ENCODE results near the gene NXPH3.

- TF ChIP-seq CTCF (IDR thresholded peaks at IDR 0.05) = no peak
- no peak for TF ChIP-seq POLR2A (IDR thresholded peaks at IDR 0.05)
Observed at GRCh38 chr17:49571283-49571682, 4.4 kb upstream of the NXPH3 start.
